22Rv1 (cell line): ENCODE measurements around the gene OR1G1.
"Not testable (repeated sequence)": the region's sequence is repeated elsewhere in the genome, so short reads cannot be mapped to it uniquely, and the experiment has no call there.

Experiments
- H3K27ac ChIP-seq: fragments of 450-650 bp; 2 replicates; pipeline ENCODE4 v1.5.1; 2017
- CTCF ChIP-seq: fragments of 450-650 bp; IDR thresholded peaks from 2 replicates; pipeline ENCODE4 v1.5.1; 2017; ENCODE audit warnings: mild to moderate bottlenecking
- ZFX ChIP-seq: fragments of 450-650 bp; IDR thresholded peaks from 2 replicates; pipeline ENCODE4 v1.6.1; 2017; ENCODE audit warnings: antibody characterized with exemption, borderline replicate concordance

Gene OR1G1

GRCh38 chr17:3127451-3127850 is at the start of gene OR1G1:
Gene OR1G1 (minus strand): TSS chr17:3127551. CDS start chr17:3127551, 0 bp downstream.
- TF ChIP-seq ZFX (no peak), CTCF (no peak)
- H3K27ac ChIP-seq: no peak within 1 kb of the TSS

- H3K27ac ChIP-seq: no peak overlapping the region
- no peak for TF ChIP-seq CTCF
- no peak for TF ChIP-seq ZFX
Measured at GRCh38 chr17:3167574-3167973, 40.2 kb upstream of the OR1G1 start.

- H3K27ac ChIP-seq: no peak overlapping the region
- no peak for TF ChIP-seq ZFX
Measured at GRCh38 chr17:3157218-3157617, 29.9 kb upstream of the OR1G1 start.

GRCh38 chr17:3137494-3137893 is 10.1 kb upstream of the OR1G1 start:
- not testable (repeated sequence) for H3K27ac ChIP-seq

- H3K27ac ChIP-seq: no peak within 1 kb of the TSS
- TF ChIP-seq ZFX: no peak
- TF ChIP-seq CTCF: no peak
Measured at GRCh38 chr17:3104322-3104721, 23.0 kb downstream of the OR1G1 start, which contains the start of gene OR1D2. Gene OR1D2 (minus strand): TSS chr17:3104422. CDS start chr17:3092996, 11,426 bp downstream.
